ENCODE results near the gene AGAP3.

The AGAP3 gene

GRCh38 chr7:151101621-151102396 lies 15.5 kb downstream of the AGAP3 start:
- H3K4me2 ChIP-seq (ENCODE audit: insufficient read depth, low read length), result no peak overlapping the region
- no peak for TF ChIP-seq EZH2 (IDR thresholded peaks at IDR 0.05; ENCODE audit: borderline replicate concordance, low read depth, low read length, severe bottlenecking)
- TF ChIP-seq CTCF (IDR thresholded peaks at IDR 0.05; ENCODE audit: borderline replicate concordance, extremely low read depth, low read length, poor library complexity, severe bottlenecking), result no peak
- no peak for ATAC-seq (ENCODE audit: insufficient read depth, low read depth)
- DNase-seq, result no peak
- no peaks in the 10 kb centered on the region for H3K9me3 ChIP-seq (ENCODE audit: insufficient read depth, low read length, severe bottlenecking)
- no peaks in the 10 kb centered on the region; the same call in 1 of the 2 replicates for H3K79me2 ChIP-seq (ENCODE audit: insufficient read depth, low read length)
- H3K27ac ChIP-seq (ENCODE audit: low read length), result no peak overlapping the region
- H3K9ac ChIP-seq (ENCODE audit: low read depth, low read length), result no peak overlapping the region
- no peak overlapping the region for H2AFZ ChIP-seq (ENCODE audit: low read depth, low read length)
- peaks cover 13% of the 10 kb centered on the region; the same call in 1 of the 2 replicates for H4K20me1 ChIP-seq (ENCODE audit: insufficient read depth, low read length)
- H3K36me3 ChIP-seq (ENCODE audit: insufficient read depth, low read length), result no peaks in the 10 kb centered on the region
- H3K4me1 ChIP-seq (ENCODE audit: insufficient read depth, low read length), result no peaks in the 10 kb centered on the region
- no peak overlapping the region for H3K4me3 ChIP-seq (ENCODE audit: low read depth in 1 of 2, low read length in 2 of 2)
- peaks cover 3% of the 10 kb centered on the region for H3K27me3 ChIP-seq (ENCODE audit: insufficient read depth, low read length, poor library complexity)

GRCh38 chr7:151102991-151103390 lies 16.7 kb downstream of the AGAP3 start:
- DNase-seq (no peak), ATAC-seq (ENCODE audit: insufficient read depth, low read depth) (no peak)
- no peaks in the 10 kb centered on the region for H3K4me1 ChIP-seq (ENCODE audit: insufficient read depth, low read length)
- H3K4me3 ChIP-seq (ENCODE audit: low read depth in 1 of 2, low read length in 2 of 2), result no peak overlapping the region
- no peaks in the 10 kb centered on the region; the same call in 1 of the 2 replicates for H3K79me2 ChIP-seq (ENCODE audit: insufficient read depth, low read length)
- H2AFZ ChIP-seq (ENCODE audit: low read depth, low read length), result no peak overlapping the region
- H3K9me3 ChIP-seq (ENCODE audit: insufficient read depth, low read length, severe bottlenecking), result no peaks in the 10 kb centered on the region
- peaks cover 3% of the 10 kb centered on the region for H3K27me3 ChIP-seq (ENCODE audit: insufficient read depth, low read length, poor library complexity)
- no peaks in the 10 kb centered on the region for H3K36me3 ChIP-seq (ENCODE audit: insufficient read depth, low read length)
- no peak overlapping the region for H3K4me2 ChIP-seq (ENCODE audit: insufficient read depth, low read length)
- H3K27ac ChIP-seq (ENCODE audit: low read length), result no peak overlapping the region
- H4K20me1 ChIP-seq (ENCODE audit: insufficient read depth, low read length), result peaks cover 16% of the 10 kb centered on the region; the same call in 1 of the 2 replicates
- no peak overlapping the region for H3K9ac ChIP-seq (ENCODE audit: low read depth, low read length)
- TF ChIP-seq CTCF (IDR thresholded peaks at IDR 0.05; ENCODE audit: borderline replicate concordance, extremely low read depth, low read length, poor library complexity, severe bottlenecking) (no peak), EZH2 (IDR thresholded peaks at IDR 0.05; ENCODE audit: borderline replicate concordance, low read depth, low read length, severe bottlenecking) (no peak)

- Histone ChIP-seq H3K36me3 (ENCODE audit: insufficient read depth, low read length) (no peaks in the 10 kb centered on the region), H3K79me2 (ENCODE audit: insufficient read depth, low read length) (no peaks in the 10 kb centered on the region; the same call in 1 of the 2 replicates), H3K4me3 (ENCODE audit: low read depth in 1 of 2, low read length in 2 of 2) (no peak overlapping the region), H2AFZ (ENCODE audit: low read depth, low read length) (no peak overlapping the region), H3K27ac (ENCODE audit: low read length) (no peak overlapping the region), H3K4me1 (ENCODE audit: insufficient read depth, low read length) (no peaks in the 10 kb centered on the region), H4K20me1 (ENCODE audit: insufficient read depth, low read length) (peaks cover 20% of the 10 kb centered on the region; the same call in 1 of the 2 replicates), H3K9ac (ENCODE audit: low read depth, low read length) (no peak overlapping the region), H3K4me2 (ENCODE audit: insufficient read depth, low read length) (no peak overlapping the region), H3K27me3 (ENCODE audit: insufficient read depth, low read length, poor library complexity) (peaks cover 3% of the 10 kb centered on the region), H3K9me3 (ENCODE audit: insufficient read depth, low read length, severe bottlenecking) (no peaks in the 10 kb centered on the region)
- DNase-seq (no peak), ATAC-seq (ENCODE audit: insufficient read depth, low read depth) (no peak)
- TF ChIP-seq EZH2 (IDR thresholded peaks at IDR 0.05; ENCODE audit: borderline replicate concordance, low read depth, low read length, severe bottlenecking) (no peak), CTCF (IDR thresholded peaks at IDR 0.05; ENCODE audit: borderline replicate concordance, extremely low read depth, low read length, poor library complexity, severe bottlenecking) (no peak)
Observed at GRCh38 chr7:151103973-151104372, 17.7 kb downstream of the AGAP3 start.

Measured in DND-41 (cell line).